NCI-H524 (cell line): ENCODE results near the gene TSFM.
"Not testable (repeated sequence)": the region's sequence is repeated elsewhere in the genome, so short reads cannot be mapped to it uniquely, and the experiment has no call there.

Experiments
- DNase-seq, 2 experiments: peaks; one replicate each; lab custom pipeline; 2025; lab: John Stamatoyannopoulos, UW

Gene TSFM

GRCh38 chr12:57763881-57764661 is 18.5 kb upstream of the TSFM start:
- DNase-seq = no peak

GRCh38 chr12:57764662-57765002 is 18.0 kb upstream of the TSFM start:
- DNase-seq = no peak

- DNase-seq = peak in 1 of 2 experiments; percentile 48
These were observed 17.4 kb upstream of the TSFM start for GRCh38 chr12:57765003-57765697.

GRCh38 chr12:57765698-57766463 is 16.7 kb upstream of the TSFM start:
- DNase-seq = peak in 1 of 2 experiments; percentile 39

- peak; percentile 72 to 88 for DNase-seq
These were observed 15.9 kb upstream of the TSFM start, which contains the start of gene CYP27B1 for GRCh38 chr12:57766464-57767304. Gene CYP27B1 (minus strand): TSS chr12:57767078. CDS start chr12:57767041, 37 bp downstream.

- DNase-seq = peak in 1 of 2 experiments; percentile 48
These were observed 15.3 kb upstream of the TSFM start for GRCh38 chr12:57767305-57767698.

GRCh38 chr12:57767876-57768275 is 14.7 kb upstream of the TSFM start:
- DNase-seq = no peak

- DNase-seq = no peak
These were observed 13.0 kb upstream of the TSFM start for GRCh38 chr12:57769594-57769993.

- DNase-seq = no peak
These were observed 11.9 kb upstream of the TSFM start for GRCh38 chr12:57770734-57771133.

- peak; percentile 86 to 88 for DNase-seq
These were observed 11.2 kb upstream of the TSFM start for GRCh38 chr12:57771236-57771872.

GRCh38 chr12:57771873-57772428 is 10.6 kb upstream of the TSFM start, which contains the start of gene METTL1:
Gene METTL1 (minus strand): TSS chr12:57772105. CDS start chr12:57772083, 22 bp downstream.
- DNase-seq = peak; percentile 93 to 94

GRCh38 chr12:57772429-57773322 is 9.9 kb upstream of the TSFM start, which contains the start of gene EEF1AKMT3:
Gene EEF1AKMT3 (plus strand): TSS chr12:57772614. CDS start chr12:57772725, 111 bp downstream.
- DNase-seq = peak; percentile 67 to 77

GRCh38 chr12:57774634-57775033 is 8.0 kb upstream of the TSFM start:
- DNase-seq = not testable (repeated sequence)

- DNase-seq = no peak
These were observed 7.5 kb upstream of the TSFM start for GRCh38 chr12:57775044-57775443.

GRCh38 chr12:57775563-57776246 is 6.9 kb upstream of the TSFM start:
- no peak for DNase-seq

- no peak for DNase-seq
These were observed 6.4 kb upstream of the TSFM start for GRCh38 chr12:57776247-57776587.

GRCh38 chr12:57777367-57777766 is 5.2 kb upstream of the TSFM start:
- DNase-seq = no peak

- no peak for DNase-seq
These were observed 4.7 kb upstream of the TSFM start for GRCh38 chr12:57777911-57778310.

GRCh38 chr12:57779736-57780135 is 2.9 kb upstream of the TSFM start:
- no peak for DNase-seq
